NCI-H1930 (cell line): ENCODE results near the gene PROM2.

Source experiments
- DNase-seq, 2 experiments: peaks; one replicate each; lab custom pipeline; 2025; lab: John Stamatoyannopoulos, UW

PROM2 gene

GRCh38 chr2:95323347-95324155, 49.3 kb downstream of the PROM2 start:
- DNase-seq = peak in 1 of 2 experiments; percentile 22

DNA sequence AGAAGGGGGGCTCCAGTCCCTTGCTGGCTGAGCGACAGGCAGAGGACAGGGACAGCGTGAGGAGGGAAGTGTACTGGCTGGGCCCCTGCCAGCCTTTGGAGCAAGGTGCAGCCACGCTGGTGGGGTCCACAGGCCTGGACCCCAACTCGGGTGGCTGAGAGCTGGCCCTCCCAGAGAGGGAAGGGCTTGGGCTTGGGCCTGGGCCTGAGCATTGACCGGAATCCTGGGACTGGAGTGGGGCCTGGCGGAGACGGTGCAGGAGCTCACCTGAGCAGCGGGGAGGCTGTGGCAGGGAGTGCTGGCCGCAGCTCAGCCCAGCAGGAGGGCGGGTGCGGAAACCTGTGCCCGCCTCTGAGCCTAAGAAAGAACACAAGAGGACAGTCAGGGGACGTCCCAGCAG, 50.8 kb downstream of the PROM2 start:
- no peak for DNase-seq

DNA sequence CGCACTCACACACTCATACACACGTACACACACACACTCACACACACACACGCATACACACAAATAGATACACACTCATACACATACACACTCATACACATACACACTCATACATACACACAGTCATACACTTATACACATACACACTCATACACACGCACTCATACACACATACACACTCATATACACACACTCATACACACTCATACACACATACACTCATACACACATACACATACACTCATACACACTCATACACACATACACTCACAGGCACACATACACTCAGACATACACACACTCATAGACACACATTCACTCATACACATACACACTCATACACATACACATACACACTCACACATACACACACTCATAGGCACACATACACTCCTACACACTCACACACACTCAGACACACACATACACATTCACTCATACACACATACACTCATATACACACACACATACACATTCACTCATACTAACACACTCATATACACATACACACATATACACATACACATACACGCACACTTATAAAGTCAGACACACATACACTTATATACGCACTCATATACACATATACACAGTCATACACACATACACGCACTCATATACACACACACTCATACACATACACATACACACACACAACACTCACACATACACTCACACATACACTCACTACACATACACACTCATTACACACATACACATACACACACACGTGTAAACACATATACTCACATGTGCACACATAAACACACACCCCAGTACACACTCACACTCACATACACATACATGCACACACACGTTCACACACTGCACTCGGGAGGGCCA, 51.6 kb downstream of the PROM2 start:
- no peak for DNase-seq

DNA sequence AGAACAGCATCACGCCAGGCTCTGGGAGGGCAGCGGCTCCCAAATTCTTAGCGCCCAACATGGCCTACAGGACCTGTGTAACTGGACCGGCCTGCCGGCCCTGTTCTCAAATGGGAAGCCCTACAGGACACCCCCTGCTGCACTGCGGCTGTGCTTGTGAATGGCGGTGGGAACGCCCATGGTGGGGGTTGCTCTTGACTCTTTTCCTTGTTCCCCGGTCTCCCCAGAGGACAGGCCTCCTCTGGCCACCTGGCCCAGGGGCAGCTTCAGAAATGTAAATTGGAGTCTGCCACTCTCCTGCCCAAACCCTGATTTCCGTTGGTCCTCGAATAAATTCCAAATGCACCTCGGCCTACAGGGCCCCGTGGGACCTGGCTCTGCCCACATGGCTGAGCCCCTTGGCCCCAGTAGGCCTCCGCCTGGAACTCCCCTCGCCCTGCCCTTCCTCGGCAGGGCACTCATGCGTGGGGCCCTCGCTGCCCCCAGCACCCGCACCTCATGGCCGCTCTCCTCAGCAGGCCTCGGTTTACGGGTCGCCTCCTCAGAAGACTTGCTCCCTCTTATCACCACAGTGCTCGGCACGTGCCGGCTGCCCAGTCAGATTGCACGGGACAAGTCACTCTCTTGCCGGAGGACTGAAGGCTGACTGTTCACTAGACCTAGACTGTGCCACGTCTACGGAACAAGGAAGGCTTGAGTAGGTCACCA, 52.3 kb downstream of the PROM2 start:
- no peak for DNase-seq

DNA sequence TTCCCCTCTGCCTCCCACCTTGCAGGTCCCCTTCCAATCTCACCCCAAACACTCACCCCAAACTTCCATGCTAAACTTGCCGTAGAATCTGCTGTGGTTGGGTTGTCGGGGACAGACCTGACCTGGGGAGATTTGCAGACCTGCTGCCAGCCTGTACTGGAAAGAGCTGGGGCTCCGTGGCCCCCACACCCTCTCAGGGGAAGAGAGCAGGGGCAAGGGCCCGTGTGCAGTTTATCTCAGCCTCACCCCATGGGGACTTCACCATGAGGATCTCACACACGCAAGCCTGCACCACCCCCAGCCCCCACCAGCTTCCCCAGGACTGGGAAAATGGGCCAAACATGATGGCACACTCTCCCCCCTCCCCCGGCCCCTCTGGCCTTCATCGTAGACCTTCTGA, 53.6 kb downstream of the PROM2 start:
- DNase-seq = no peak

DNA sequence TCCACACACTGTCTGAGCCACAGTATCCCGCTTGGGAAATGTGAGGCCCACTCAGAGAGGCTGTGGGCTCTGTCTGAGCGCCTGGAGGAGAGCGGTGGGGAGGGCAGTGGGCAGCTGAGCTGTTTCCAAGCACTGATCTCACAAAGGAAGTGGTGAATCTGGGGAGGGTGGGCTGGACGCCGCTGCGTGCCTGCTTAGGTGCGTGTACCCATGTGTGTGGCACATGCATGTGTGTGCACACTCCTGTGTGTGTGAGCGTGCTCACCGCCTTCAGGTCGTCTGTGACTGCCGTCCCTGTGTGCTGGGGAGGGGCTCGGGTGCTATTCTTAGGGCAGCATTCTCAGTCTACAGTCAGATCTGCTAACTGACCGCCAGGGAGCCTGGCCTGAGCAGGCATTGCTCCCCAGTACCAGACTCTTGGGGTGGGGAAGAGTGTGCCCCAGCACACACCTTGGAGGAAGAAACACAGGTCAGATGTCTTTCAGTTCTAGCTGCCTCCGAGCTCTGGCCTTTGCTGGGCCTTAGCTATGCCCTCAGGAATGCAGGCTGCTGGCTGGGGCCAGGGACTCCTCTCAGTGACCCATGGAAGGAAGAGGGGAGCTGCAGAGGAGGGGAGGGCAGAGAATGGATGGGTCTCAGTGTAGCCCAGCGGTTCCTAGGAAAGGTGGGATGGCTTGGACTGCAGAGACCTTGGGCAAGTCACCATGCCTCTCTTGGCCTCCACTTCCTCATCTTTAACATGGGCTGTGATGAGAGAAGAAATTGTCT, 54.3 kb downstream of the PROM2 start:
- no peak for DNase-seq

- DNase-seq = no peak
Observed at GRCh38 chr2:95329401-95329800, 55.2 kb downstream of the PROM2 start.

GRCh38 chr2:95329891-95330793, 55.9 kb downstream of the PROM2 start:
- DNase-seq = no peak

DNA sequence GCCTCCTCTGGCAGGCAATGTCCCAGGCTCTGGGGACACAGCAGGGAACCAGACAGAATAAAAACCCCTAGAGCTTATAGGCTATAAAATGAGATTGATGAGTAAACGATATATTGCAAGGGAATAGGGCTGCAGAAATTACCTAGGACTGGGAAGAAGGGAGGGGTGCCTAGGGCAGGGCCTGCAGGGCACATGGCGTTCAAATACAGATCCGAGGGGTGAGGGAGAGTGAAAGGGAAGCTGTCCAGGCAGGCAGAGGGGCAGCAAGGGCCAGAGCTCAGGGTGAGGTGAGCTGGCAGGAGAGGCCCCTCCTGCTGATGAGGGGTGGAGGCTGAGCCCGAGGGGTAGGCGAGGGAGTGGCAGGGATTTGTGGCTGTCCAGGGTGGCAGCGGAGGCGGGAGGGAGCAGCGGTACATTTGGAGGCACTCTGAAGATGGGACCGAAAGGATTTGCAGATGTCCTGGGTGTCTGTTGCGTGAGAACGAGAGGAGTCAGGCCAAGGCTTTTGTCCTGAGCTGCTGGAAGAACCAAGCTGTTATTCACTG, 56.6 kb downstream of the PROM2 start:
- DNase-seq = no peak

GRCh38 chr2:95331606-95332005, 57.4 kb downstream of the PROM2 start:
- no peak for DNase-seq

DNA sequence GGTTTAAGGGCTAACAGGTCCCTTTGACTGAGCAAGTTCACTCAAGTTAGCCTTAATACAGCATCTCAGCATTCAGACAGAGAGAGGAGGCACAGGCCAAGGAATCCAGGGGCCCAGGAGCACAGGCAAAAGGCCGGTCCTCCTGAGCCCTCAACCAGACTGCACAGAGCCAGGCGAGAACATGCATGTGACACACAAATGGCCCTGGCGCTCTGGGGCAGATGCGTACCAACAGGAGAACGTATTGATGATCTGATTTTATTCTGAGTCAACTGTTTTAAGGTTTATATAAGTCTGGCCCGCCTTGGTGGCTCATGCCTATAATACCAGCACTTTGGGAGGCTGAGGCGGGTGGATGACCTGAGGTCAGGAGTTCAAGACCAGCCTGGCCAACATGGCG, 57.8 kb downstream of the PROM2 start:
- no peak for DNase-seq

DNA sequence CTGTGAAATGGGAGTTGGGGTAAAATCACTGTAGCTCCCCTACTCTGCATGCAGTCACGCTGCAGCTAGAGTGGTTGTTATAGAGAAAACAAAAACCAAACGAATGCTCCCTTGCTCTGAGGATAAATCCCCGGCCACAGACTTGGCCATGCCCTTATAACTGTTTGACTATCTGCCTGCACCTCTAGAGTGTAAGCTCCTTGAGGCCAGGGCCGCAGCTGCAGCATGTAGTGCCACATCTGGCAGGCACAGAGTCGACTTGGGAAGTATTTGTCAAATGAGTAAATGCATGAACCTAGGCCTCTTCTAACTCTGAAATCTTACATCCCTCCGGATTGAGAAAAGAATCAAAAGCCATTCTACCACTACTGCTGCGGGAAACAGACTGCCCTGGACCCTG, 58.8 kb downstream of the PROM2 start:
- DNase-seq = no peak

DNA sequence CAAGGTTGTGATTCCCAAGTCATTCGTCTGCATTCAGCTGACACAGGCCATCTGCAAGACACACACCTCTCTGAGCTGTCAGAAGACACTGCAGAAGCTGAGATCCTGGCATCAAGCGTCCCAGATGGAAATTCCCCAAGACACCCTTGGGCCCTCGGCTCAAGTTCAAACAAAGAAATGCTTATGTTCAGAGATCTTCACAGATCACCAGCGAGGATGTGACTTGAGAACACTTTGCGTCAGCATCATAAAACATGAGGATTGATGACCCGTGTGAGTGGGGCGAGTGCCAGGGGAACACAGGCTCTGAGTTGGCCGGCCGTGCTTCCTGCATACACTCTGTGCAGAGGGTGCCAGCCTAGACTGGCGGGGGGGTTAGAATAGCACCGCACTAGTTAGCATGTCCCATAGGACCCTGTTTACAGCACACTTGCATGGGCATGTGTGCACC, 59.7 kb downstream of the PROM2 start:
- no peak for DNase-seq

GRCh38 chr2:95334916-95335641, 60.8 kb downstream of the PROM2 start:
- no peak for DNase-seq

- DNase-seq = no peak
Observed at GRCh38 chr2:95336406-95336805, 62.2 kb downstream of the PROM2 start.

DNA sequence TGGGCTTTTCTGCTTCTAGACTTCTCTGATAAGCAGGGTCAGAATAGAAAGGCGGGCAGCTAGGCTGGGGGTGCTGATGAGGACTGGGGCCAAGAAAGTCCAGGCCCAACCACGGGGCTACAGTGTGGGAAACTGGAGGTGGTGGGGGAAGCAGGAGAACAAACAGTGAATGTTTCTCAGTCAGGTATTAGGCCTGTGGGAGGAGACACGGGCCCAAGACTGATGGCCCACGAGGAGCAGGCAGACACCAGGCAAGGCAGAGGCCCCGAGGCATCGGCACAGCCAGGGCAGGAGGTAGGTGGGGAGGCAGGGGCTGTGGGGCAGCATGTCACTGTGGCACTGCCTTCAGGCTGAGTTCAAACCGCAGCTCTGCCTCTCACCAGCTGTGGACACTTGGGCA, 63.6 kb downstream of the PROM2 start:
- no peak for DNase-seq
